ENCODE measurements around the gene KIAA2012.
"Not testable (repeated sequence)": the region's sequence is repeated elsewhere in the genome, so short reads cannot be mapped to it uniquely, and the experiment has no call there.

KIAA2012 gene

DNA sequence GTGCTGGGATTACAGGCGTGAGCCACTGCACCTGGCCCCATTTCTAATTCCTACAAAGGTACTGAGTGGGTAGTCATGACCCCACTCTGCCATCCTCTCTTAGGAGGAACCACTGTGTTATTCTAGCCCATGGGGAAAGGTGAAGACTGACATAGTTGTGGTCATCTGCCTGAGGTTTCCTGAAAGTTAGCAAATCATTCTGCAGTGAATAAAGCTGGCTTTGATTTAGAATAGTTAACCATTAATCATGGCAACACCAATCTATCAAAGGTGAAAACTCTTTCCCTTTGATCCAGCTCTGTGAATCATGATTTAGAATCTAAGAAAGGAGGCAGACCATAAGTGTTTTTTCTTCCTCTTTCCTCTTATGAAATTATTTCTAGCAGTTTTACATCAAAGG is 114.5 kb downstream of the KIAA2012 start:
- DNase-seq, result no peak

DNA sequence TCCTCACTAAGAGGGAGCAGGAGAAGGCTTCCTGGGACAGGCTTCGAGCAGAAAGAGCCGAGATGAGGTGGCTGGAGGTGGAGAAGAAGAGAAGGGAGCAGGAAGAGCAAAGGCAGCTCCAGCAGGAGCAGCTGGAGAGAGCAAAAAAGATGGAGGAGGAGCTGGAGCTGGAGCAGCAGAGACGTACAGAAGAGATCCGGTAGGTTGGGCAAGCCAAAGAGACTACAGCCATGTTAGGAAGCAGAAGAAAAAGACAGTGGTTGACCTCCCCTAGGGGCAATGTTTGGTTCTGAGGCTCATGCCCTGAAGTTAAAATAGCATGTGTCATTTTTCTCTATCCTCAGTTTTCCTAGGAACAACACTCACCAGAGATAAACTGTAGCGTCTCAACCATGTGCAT is 120.2 kb downstream of the KIAA2012 start:
- DNase-seq, result no peak

DNA sequence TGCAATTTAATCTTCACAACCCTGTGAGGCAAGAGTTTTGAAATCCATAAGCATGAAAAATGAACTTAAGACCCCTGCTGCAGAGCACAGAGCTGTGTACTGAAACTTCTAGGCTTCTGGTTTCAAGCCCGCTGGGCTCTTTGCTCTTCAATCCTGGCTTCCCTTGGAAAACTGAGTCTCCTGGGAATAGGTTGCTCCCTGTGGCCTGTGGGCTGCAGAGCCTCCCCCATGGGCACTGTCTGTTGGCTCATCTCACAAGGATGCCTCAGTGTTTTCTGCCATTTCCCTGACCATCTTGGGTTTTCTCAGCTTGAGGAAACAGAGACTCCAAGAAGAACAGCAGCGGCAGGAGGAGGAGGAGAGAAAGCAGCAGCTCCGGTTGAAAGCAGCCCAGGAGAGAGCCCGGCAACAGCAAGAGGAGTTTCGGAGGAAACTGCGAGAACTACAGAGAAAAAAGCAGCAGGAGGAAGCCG is 120.9 kb downstream of the KIAA2012 start:
- DNase-seq, result no peak

DNA sequence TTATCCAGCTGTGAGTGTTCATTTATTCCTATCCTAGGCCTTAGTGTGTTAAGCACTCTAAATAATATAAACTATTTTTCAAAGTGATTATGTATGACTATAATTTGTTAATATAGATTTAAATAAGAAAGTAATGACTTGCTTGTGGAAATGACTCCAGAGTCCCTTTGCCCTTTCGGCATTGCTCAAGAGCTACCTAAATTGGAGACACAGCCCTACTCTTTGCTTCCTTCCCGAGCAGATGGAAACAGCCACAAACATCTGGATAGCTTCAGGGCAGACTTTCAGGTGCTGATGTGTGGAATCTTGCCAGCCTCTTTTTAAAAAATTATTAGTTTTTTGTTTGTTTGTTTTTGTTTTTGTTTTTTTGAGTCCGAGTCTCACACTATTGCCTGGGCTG is 121.4 kb downstream of the KIAA2012 start:
- DNase-seq, result no peak

DNA sequence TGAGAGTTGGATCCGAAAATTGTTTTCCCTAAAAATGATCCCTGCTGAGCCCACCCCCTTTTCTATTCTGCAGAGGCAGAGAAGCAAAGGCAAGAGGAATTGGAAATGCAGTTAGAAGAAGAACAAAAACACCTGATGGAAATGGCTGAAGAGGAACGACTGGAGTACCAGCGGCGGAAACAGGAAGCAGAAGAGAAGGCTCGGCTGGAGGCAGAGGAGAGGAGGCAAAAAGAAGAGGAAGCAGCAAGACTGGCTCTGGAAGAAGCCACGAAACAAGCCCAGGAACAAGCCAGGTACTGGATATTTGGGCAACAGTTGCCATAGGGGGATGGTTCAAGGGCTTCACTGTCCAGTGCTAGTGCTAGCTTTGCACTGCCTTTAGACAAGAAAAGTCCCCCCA is 123.7 kb downstream of the KIAA2012 start:
- no peak for DNase-seq

DNA sequence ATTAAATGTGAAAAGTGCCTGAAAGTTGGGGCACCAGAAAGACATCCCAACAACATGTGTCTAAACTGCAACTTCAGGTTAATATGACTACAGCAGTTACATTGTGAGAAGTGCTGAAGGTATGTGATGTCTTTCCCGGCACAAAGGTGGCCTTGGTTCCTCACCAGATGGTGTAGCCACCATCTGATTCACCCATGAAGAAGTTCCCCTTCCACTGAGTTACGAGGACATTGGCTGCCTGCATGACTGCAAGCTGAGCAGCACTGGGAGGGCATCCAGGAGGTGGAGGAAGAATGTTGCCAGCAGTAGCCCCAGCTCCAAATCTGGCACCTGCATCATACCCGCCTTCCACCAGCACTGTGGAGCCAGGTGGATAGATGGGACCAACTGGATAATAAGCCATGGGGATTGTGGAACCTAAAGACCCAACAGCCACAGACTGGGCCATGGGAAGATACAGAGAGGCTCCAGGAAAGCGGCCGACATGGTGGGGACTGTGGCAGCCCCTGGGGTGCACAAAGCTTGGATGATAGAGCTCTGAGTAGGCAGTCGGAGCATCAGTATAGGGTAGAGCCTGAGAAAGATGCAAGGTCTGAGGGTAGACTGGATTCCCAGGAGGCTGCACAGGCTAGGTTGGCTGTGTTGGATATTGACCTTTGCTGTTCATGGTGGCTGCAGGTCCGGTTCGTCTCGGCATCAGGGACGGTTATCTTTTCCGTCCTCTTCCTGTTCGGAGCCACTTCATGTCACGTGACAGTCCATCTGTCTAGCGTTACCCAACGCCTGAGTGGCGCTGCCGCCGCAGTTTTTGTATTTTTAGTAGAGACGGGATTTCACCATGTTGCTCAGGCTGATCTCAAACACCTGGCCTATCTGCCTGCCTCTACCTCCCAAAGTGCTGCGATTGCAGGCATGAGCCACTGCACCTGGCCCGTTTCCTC is 128.4 kb downstream of the KIAA2012 start:
- no peak for DNase-seq

DNA sequence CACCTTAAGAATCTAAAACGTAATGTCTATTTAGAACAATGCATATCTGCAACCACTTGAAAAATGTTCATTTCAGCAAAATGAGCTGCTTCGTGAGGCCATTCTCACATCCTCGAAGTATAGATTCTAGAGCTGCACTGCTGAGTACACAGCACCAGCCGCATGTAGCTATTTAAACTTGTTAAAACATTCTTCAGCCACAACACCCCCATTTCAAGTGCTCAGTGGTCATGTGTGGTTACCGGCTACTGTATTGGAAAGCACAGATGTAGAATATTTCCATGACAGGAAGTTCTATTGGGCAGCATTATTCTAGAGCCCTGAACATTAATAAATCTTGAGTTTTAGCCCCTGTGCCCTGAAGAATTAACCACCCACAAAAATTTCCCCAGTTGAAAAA is 130.3 kb downstream of the KIAA2012 start:
- DNase-seq, result no peak

DNA sequence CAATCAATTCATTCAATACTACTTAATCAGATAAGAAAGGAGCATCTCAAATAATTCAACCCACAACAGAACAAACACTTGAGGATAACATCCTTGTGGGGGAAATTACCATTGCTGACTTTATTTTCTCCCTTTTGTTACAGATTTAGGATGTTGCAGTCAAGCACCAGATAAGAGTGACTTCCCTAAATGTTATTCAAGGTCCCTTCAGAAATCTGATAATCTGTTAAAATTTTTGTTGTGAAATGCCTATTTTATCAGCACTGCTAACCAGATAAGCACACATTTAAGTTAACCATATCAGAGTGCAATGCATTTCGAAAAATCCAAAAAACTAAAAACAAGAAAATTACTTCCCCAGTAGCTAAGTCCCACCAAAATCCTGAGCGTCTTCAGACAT is 131.8 kb downstream of the KIAA2012 start:
- no peak for DNase-seq

DNA sequence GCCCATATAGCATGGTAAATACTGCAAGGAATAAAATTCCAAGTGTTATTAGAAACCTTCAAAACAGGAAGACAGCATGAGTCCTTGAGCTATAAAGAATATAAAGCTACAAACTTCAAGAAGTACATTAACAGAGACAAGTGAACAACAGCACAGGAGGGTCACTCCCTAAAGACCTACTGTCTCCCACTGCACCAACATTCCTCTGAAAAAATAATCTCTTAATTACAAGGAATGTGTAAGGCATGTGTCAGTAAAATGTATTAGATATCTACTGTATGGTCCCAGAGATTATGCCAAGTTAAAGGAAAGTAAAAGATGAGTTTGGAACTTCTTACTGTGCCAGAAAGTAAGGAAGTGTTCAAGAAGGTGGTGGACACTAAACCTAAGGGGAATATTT is 135.5 kb downstream of the KIAA2012 start:
- no peak for DNase-seq

DNA sequence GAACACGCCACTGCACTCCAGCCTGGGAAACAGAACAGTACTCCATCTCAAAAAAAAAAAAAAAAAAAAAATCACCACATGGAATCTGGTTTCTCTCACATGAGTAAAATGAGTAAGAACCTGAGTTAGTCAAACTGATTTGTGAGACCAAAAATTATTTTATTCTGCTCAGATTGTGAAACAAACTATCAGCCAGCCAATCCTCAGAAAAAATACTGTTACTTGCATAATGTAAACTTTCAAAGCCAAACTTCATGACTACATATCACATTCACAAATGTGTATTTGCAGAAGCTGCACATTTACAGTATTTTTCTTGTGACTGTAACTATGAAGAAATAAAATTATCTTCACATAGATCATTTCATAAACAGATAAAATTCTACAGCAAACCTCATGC is 142.1 kb downstream of the KIAA2012 start:
- DNase-seq, result no peak

DNA sequence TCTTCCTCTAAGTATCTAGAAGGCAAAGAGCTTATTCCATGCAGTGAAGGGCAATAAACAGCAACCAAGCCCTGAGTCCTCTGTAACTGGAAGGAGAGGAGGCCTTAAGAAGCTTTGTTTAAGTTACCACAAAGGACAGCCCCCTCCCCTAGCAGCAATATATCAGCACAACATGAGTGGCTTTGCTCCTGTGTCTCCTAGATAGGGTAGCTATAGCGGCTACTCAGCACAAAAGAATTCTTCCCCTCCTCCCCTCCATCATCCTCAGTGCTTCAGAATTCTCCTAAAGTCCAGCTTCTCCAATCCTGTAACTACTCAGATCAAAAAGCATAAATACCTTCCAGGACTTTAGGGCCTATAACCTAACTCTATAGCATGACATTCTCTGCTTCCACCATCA is 148.8 kb downstream of the KIAA2012 start:
- DNase-seq, result no peak

DNA sequence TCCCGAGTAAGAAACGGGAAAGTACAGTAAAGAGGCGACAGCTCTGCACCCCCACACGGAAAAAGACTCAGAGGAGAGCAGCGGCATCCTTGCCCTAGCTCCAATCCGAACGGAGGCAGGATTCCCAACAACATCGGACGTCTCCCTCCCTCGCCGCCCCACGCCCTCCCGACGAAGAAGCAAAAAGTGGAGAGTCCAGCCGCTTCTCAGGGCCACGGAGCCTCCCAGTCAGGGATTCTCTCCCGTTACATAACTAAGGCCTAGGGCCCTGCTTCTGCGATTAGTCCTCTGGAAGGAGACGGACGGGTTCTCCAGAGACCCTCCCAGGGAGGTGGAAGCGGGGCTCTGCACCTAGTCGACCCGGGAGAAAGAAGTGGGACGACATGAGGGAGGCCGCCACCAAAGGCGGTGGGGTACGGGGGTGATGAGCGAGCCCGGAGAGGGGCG is 164.8 kb downstream of the KIAA2012 start:
- DNase-seq, result peak in 41 of 56 donors; percentile 2 to 63 (median 36)

DNA sequence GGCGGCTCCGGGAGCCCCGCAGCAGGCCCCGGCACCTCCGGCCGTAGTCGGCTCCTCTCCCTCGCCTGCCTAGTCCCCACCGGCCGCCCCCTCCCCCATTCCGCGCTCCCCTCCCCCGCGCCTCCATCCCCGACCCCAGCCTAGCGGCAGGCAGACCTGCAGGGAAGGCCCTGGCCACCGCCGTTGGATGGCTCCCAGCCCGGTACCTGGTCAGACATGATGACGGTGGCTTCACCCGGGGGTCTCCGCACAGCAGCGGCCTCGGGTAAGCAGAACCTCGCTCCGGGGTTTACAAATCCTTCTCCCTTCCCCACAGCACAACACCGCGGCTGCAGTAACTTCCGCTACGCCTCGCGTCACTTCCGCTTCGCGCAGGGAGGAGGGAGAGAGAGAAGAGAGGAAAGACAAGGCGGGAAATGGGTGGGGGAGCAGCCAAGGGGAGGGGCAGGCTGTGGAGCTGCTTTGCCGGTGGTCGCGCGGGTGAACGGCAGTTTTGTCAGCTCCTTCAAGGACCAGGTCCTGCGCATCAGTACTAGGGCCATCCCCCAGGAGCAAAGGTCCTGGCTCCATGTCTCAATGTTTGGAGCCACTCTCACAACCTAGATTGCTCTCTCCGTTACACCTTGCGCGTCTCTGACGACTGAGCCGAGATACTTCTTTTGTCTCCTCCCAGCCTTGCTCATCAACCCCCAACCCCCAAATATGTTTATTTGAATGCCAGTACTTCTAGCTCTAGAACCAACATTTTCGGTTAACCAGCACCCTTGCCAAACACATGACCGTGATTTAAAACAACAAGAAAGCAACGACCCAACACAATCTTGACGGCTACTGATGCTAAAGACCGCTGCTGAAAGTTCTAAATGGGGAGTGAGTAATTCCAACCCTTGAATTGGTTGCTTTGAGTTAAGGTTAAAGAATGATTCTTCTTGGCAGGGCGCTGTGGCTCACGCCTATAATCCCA is 165.5 kb downstream of the KIAA2012 start, which contains the start of gene SUMO1:
SUMO1 (minus strand) TSS at position 364 of the 964 bp plus-strand sequence; CDS start at position 218, 146 bp downstream.
- DNase-seq, result peak; percentile 48 to 93 (median 84)

DNA sequence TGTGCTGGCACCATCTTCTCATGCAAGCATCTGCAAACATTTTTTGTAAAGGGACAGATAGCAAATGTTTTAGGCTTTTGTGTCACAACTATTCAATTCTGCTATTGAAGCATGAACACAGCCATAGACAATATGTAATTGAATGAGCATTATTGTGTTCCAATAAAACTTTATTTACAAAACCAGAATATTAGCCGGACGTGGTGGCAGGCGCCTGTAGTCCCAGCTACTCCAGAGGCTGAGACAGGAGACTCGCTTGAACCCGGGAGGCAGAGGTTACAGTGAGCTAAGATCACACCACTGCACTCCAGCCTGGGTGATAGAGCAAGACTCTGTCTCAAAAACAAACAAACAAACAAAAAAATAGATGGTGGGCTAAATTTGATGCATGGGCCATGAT is 174.7 kb downstream of the KIAA2012 start:
- not testable (repeated sequence) for DNase-seq

DNA sequence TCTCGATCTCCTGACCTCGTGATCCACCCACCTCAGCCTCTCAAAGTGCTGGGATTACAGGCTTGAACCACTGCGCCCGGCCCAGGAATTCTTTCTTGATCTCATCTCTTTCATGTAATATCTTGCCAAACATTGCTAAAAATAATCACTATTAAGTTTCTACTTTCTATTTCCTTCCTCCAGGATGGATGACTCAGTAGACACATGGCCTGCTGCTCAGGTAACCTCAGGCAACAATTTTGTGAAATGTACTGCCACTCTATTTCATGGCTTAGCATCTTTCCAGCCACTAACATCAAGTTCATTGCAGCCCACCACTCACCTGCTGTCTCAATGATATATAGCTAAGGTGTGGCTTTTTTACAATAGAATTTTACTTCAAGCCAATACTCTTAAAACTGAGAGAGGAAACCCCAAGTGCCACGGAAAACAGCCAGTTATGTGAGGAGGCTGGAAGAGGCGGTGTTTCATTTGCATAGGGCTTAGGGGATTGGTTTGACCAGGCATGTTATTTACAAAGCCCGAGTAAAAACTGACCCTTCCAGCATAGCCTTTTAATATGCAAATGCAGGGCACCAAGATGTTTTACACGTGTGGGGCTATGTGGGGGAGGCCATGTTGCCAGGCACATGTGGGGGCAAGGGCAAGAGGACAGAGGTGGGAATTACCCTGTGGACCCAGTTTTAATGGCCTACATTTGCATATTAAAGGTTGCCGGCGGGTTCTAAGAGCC is 176.6 kb downstream of the KIAA2012 start:
- no peak for DNase-seq

DNA sequence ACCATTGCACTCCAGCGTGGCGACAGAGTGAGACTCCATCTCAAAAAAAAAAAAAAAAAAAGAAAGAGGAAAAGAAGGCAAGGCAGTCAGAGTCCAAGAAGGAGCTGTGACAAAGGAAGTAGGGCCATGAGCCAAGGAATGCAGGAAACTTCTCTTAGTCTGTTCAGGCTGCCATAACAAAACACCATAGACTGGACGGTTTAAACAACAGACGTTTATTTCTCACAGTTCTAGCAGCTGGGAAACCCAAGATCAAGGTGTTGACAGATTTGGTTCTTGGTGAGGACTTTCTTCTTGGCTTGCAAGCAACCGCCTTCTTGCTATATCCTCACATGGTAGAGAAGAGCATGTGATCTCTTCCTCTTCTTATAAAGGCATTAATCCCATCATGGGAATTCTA is 178.4 kb downstream of the KIAA2012 start:
- no peak for DNase-seq
